Measurements from ENCODE around the gene ABHD10. TPM values are rescaled to one million over a fixed set of nuclear protein-coding genes. Genes with fewer than 3 reads are reported as not detected.
"Not testable (repeated sequence)": the region's sequence is repeated elsewhere in the genome, so short reads cannot be mapped to it uniquely, and the experiment has no call there.

ABHD10 gene
- total RNA-seq, 5 donors from 2014 or later (not counting 1 experiment from before 2014, with no cell fraction given) = 18.3 to 31.8 (median 28.1) TPM

GRCh38 chr3:112037194-112037593 lies 58.4 kb downstream of the ABHD10 start:
- H3K4me1 ChIP-seq (ENCODE audit: control insufficient read depth in 1 of 2, extremely low read depth in 1 of 2, insufficient read depth in 2 of 2, low read length in 2 of 2); H3K36me3 Mint-ChIP-seq; H3K9me3 Mint-ChIP-seq; H3K27ac ChIP-seq (ENCODE audit: low read length); H3K4me3 Mint-ChIP-seq; H3K9me3 ChIP-seq; ATAC-seq (replicated peaks in 1 of 4); H3K4me3 ChIP-seq (ENCODE audit: control insufficient read depth in 1 of 2, extremely low read depth in 1 of 2, low read length in 1 of 2); H3K27me3 Mint-ChIP-seq; H3K36me3 ChIP-seq (ENCODE audit: control insufficient read depth in 2 of 2, extremely low read depth in 1 of 2, insufficient read depth in 1 of 2, low read length in 1 of 2); CTCF ChIA-PET; H3K4me1 Mint-ChIP-seq; H3K27ac Mint-ChIP-seq; DNase-seq; H3K27me3 ChIP-seq (replicated peaks in 1 of 2; ENCODE audit: control insufficient read depth in 2 of 2, extremely low read depth in 1 of 2, insufficient read depth in 2 of 2, low read length in 1 of 2); POLR2A ChIA-PET: not testable (repeated sequence)
- WGBS (ENCODE audit: insufficient coverage) = no CpG with 5 or more reads among the region's 4 CpGs

- ATAC-seq (replicated peaks in 1 of 4) (no peak), DNase-seq (no peak)
- H3K27me3 Mint-ChIP-seq = peaks cover 0 to 4% of the 10 kb centered on the region in 2 donors
- H3K27ac ChIP-seq (ENCODE audit: low read length) = no peak overlapping the region
- ChIA-PET CTCF (interaction anchor here (0.6 to 2.0 kb wide), 5 partner anchors 26 to 415 kb away, joined by 3 to 6 read pairs (median 4); no protein-coding TSS in a partner anchor), POLR2A (no interaction called here)
- H3K9me3 Mint-ChIP-seq = peaks cover 0 to 3% (median 0%) of the 10 kb centered on the region in 3 donors
- no peaks in the 10 kb centered on the region for H3K4me1 Mint-ChIP-seq
- no peaks in the 10 kb centered on the region for H3K36me3 Mint-ChIP-seq
- no peak overlapping the region for H3K27ac Mint-ChIP-seq
- no peaks in the 10 kb centered on the region for H3K4me1 ChIP-seq (ENCODE audit: control insufficient read depth in 1 of 2, extremely low read depth in 1 of 2, insufficient read depth in 2 of 2, low read length in 2 of 2)
- no peak overlapping the region for H3K4me3 ChIP-seq (ENCODE audit: control insufficient read depth in 1 of 2, extremely low read depth in 1 of 2, low read length in 1 of 2)
- no peak overlapping the region for H3K4me3 Mint-ChIP-seq
- H3K27me3 ChIP-seq (replicated peaks in 1 of 2; ENCODE audit: control insufficient read depth in 2 of 2, extremely low read depth in 1 of 2, insufficient read depth in 2 of 2, low read length in 1 of 2) = no peaks in the 10 kb centered on the region
- H3K36me3 ChIP-seq (ENCODE audit: control insufficient read depth in 2 of 2, extremely low read depth in 1 of 2, insufficient read depth in 1 of 2, low read length in 1 of 2) = no peaks in the 10 kb centered on the region
- H3K9me3 ChIP-seq = no peaks in the 10 kb centered on the region
- 100% methylated on average over 2 of the region's 3 CpGs for WGBS (ENCODE audit: insufficient coverage)
Observed at GRCh38 chr3:112038863-112039262, 60.0 kb downstream of the ABHD10 start.

GRCh38 chr3:112041321-112041720 lies 62.5 kb downstream of the ABHD10 start:
- ChIA-PET CTCF (interaction anchor here in 1 of 2 donors (0.6 to 1.5 kb wide), 4 partner anchors 10 to 798 kb away, joined by 3 to 4 read pairs (median 3); no protein-coding TSS in a partner anchor), POLR2A (no interaction called here)
- Mint-ChIP-seq H3K4me3 (no peak overlapping the region), H3K36me3 (no peaks in the 10 kb centered on the region), H3K27ac (no peak overlapping the region), H3K27me3 (peaks cover 0 to 4% of the 10 kb centered on the region in 2 donors), H3K4me1 (no peaks in the 10 kb centered on the region), H3K9me3 (peaks cover 0 to 3% (median 0%) of the 10 kb centered on the region in 3 donors)
- Histone ChIP-seq H3K36me3 (ENCODE audit: control insufficient read depth in 2 of 2, extremely low read depth in 1 of 2, insufficient read depth in 1 of 2, low read length in 1 of 2) (no peaks in the 10 kb centered on the region), H3K4me3 (ENCODE audit: control insufficient read depth in 1 of 2, extremely low read depth in 1 of 2, low read length in 1 of 2) (no peak overlapping the region), H3K9me3 (no peaks in the 10 kb centered on the region), H3K27ac (ENCODE audit: low read length) (no peak overlapping the region), H3K4me1 (ENCODE audit: control insufficient read depth in 1 of 2, extremely low read depth in 1 of 2, insufficient read depth in 2 of 2, low read length in 2 of 2) (no peaks in the 10 kb centered on the region), H3K27me3 (replicated peaks in 1 of 2; ENCODE audit: control insufficient read depth in 2 of 2, extremely low read depth in 1 of 2, insufficient read depth in 2 of 2, low read length in 1 of 2) (no peaks in the 10 kb centered on the region)
- ATAC-seq (replicated peaks in 1 of 4) (no peak), DNase-seq (no peak)

- Mint-ChIP-seq H3K36me3 (no peaks in the 10 kb centered on the region), H3K27me3 (peaks cover 0 to 4% of the 10 kb centered on the region in 2 donors), H3K27ac (no peak overlapping the region), H3K4me3 (no peak overlapping the region), H3K4me1 (no peaks in the 10 kb centered on the region), H3K9me3 (no peaks in the 10 kb centered on the region)
- ChIA-PET POLR2A (no interaction called here), CTCF (interaction anchor here (0.5 to 1.5 kb wide), 20 partner anchors 8 to 1369 kb away, joined by 3 to 13 read pairs (median 3); partner anchors contain the start of genes ABHD10 (in 1 of the 2) and TMPRSS7 (in 1 of the 2))
- H3K36me3 ChIP-seq (ENCODE audit: control insufficient read depth in 2 of 2, extremely low read depth in 1 of 2, insufficient read depth in 1 of 2, low read length in 1 of 2) = no peaks in the 10 kb centered on the region
- H3K4me1 ChIP-seq (ENCODE audit: control insufficient read depth in 1 of 2, extremely low read depth in 1 of 2, insufficient read depth in 2 of 2, low read length in 2 of 2) = no peaks in the 10 kb centered on the region
- 100% methylated on average over 2 of the region's 6 CpGs for WGBS (ENCODE audit: insufficient coverage)
- no peak overlapping the region for H3K27ac ChIP-seq (ENCODE audit: low read length)
- H3K9me3 ChIP-seq = no peaks in the 10 kb centered on the region
- DNase-seq (no peak), ATAC-seq (replicated peaks in 1 of 4) (no peak)
- no peaks in the 10 kb centered on the region for H3K27me3 ChIP-seq (replicated peaks in 1 of 2; ENCODE audit: control insufficient read depth in 2 of 2, extremely low read depth in 1 of 2, insufficient read depth in 2 of 2, low read length in 1 of 2)
- no peak overlapping the region for H3K4me3 ChIP-seq (ENCODE audit: control insufficient read depth in 1 of 2, extremely low read depth in 1 of 2, low read length in 1 of 2)
Observed at GRCh38 chr3:112042842-112043280, 64.0 kb downstream of the ABHD10 start.

Other genes with a start within 250 kb of the ABHD10 start
- gene PHLDB2, start 119.8 kb upstream of the ABHD10 start, total RNA-seq = 10 to 100 TPM in 1 of 5 donors, 1 to 10 TPM in 4; 2.0 to 12.1 (median 3.9) TPM
- not detected for gene TAGLN3, start 19.9 kb downstream of the ABHD10 start, total RNA-seq
- under 1 TPM in 1 of 5 donors, not detected in 4; 0.10 TPM for gene TMPRSS7, start 55.7 kb downstream of the ABHD10 start, total RNA-seq
- 1 to 10 TPM in 4 of 5 donors, under 1 TPM in 1; 0.95 to 2.2 (median 1.5) TPM for gene C3orf52, start 107.4 kb downstream of the ABHD10 start, total RNA-seq
- gene GCSAM, start 154.2 kb downstream of the ABHD10 start, total RNA-seq = 10 to 100 TPM; 15.8 to 21.6 (median 18.2) TPM

All from T-cell (primary cell).